ENCODE measurements around the gene DIP2C. TPM values are rescaled to one million over a fixed set of nuclear protein-coding genes. Genes with fewer than 3 reads are reported as not detected.

The DIP2C gene
- total RNA-seq, 1 experiment from 2014 or later, result 11.0 TPM

DNA sequence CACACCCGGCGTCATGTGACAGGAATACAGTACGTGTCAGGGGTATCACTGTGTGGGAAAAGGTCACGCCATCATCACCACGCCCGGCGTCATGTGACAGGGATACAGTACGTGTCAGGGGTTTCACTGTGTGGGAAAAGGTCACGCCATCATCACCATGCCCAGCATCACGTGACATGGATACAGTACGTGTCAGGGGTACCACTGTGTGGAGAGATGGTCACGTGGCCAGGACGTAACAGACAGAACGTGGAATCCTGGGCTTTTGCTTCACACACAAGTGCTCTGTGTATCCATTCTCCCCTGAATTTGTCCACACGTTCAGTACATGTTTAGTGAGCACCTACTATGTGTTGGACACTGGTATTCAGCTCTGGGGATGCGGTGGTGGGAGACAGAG, 34.5 kb upstream of the DIP2C start:
- Mint-ChIP-seq H3K36me3 (no peaks in the 10 kb centered on the region), H3K27ac (no peak overlapping the region), H3K9me3 (peaks cover 5% of the 10 kb centered on the region; the same call in 1 of the 2 replicates), H3K27me3 (ENCODE audit: low read depth) (no peaks in the 10 kb centered on the region), H3K4me3 (no peak overlapping the region), H3K4me1 (peaks cover 2% of the 10 kb centered on the region; the same call in 1 of the 2 replicates)
- ChIA-PET POLR2A (no interaction called here), CTCF (no interaction called here)
- TF ChIP-seq TCF7 (CRISPR knock-in tag; IDR thresholded peaks at IDR 0.05; ENCODE audit: low read depth) (no peak), ZNF423 (CRISPR knock-in tag; IDR thresholded peaks at IDR 0.05) (no peak), ZNF121 (CRISPR knock-in tag; IDR thresholded peaks at IDR 0.05) (no peak), SMAD4 (CRISPR knock-in tag; IDR thresholded peaks at IDR 0.05) (no peak), JAZF1 (CRISPR knock-in tag; IDR thresholded peaks at IDR 0.05) (no peak), GRHL2 (CRISPR knock-in tag; IDR thresholded peaks at IDR 0.05; ENCODE audit: insufficient replicate concordance, severe bottlenecking) (no peak), ZNF263 (CRISPR knock-in tag; IDR thresholded peaks at IDR 0.05; ENCODE audit: low read depth) (no peak), SP1 (CRISPR knock-in tag; conservative IDR thresholded peaks at IDR 0.05) (no peak), MXD4 (CRISPR knock-in tag; IDR thresholded peaks at IDR 0.05; ENCODE audit: borderline replicate concordance) (no peak), NR3C1 (CRISPR knock-in tag; conservative IDR thresholded peaks at IDR 0.05; ENCODE audit: low read depth) (no peak)
- TF ChIP-seq, protein P1, sequence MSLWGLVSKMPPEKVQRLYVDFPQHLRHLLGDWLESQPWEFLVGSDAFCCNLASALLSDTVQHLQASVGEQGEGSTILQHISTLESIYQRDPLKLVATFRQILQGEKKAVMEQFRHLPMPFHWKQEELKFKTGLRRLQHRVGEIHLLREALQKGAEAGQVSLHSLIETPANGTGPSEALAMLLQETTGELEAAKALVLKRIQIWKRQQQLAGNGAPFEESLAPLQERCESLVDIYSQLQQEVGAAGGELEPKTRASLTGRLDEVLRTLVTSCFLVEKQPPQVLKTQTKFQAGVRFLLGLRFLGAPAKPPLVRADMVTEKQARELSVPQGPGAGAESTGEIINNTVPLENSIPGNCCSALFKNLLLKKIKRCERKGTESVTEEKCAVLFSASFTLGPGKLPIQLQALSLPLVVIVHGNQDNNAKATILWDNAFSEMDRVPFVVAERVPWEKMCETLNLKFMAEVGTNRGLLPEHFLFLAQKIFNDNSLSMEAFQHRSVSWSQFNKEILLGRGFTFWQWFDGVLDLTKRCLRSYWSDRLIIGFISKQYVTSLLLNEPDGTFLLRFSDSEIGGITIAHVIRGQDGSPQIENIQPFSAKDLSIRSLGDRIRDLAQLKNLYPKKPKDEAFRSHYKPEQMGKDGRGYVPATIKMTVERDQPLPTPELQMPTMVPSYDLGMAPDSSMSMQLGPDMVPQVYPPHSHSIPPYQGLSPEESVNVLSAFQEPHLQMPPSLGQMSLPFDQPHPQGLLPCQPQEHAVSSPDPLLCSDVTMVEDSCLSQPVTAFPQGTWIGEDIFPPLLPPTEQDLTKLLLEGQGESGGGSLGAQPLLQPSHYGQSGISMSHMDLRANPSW (CRISPR knock-in tag; conservative IDR thresholded peaks at IDR 0.05; ENCODE audit: low read depth), result no peak
- TF ChIP-seq, protein P2, sequence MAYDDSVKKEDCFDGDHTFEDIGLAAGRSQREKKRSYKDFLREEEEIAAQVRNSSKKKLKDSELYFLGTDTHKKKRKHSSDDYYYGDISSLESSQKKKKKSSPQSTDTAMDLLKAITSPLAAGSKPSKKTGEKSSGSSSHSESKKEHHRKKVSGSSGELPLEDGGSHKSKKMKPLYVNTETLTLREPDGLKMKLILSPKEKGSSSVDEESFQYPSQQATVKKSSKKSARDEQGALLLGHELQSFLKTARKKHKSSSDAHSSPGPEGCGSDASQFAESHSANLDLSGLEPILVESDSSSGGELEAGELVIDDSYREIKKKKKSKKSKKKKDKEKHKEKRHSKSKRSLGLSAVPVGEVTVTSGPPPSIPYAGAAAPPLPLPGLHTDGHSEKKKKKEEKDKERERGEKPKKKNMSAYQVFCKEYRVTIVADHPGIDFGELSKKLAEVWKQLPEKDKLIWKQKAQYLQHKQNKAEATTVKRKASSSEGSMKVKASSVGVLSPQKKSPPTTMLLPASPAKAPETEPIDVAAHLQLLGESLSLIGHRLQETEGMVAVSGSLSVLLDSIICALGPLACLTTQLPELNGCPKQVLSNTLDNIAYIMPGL (CRISPR knock-in tag; IDR thresholded peaks at IDR 0.05), result no peak
- TF ChIP-seq, protein P3, sequence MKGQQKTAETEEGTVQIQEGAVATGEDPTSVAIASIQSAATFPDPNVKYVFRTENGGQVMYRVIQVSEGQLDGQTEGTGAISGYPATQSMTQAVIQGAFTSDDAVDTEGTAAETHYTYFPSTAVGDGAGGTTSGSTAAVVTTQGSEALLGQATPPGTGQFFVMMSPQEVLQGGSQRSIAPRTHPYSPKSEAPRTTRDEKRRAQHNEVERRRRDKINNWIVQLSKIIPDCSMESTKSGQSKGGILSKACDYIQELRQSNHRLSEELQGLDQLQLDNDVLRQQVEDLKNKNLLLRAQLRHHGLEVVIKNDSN (CRISPR knock-in tag; IDR thresholded peaks at IDR 0.05), result no peak
- TF ChIP-seq, protein P4, sequence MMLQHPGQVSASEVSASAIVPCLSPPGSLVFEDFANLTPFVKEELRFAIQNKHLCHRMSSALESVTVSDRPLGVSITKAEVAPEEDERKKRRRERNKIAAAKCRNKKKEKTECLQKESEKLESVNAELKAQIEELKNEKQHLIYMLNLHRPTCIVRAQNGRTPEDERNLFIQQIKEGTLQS (CRISPR knock-in tag; conservative IDR thresholded peaks at IDR 0.05), result no peak
- TF ChIP-seq, protein P5, sequence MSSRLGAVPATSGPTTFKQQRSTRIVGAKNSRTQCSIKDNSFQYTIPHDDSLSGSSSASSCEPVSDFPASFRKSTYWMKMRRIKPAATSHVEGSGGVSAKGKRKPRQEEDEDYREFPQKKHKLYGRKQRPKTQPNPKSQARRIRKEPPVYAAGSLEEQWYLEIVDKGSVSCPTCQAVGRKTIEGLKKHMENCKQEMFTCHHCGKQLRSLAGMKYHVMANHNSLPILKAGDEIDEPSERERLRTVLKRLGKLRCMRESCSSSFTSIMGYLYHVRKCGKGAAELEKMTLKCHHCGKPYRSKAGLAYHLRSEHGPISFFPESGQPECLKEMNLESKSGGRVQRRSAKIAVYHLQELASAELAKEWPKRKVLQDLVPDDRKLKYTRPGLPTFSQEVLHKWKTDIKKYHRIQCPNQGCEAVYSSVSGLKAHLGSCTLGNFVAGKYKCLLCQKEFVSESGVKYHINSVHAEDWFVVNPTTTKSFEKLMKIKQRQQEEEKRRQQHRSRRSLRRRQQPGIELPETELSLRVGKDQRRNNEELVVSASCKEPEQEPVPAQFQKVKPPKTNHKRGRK (CRISPR knock-in tag; IDR thresholded peaks at IDR 0.05; ENCODE audit: borderline replicate concordance), result no peak
- no peak for ATAC-seq
- no peak for DNase-seq (ENCODE audit: low spot score)

DNA sequence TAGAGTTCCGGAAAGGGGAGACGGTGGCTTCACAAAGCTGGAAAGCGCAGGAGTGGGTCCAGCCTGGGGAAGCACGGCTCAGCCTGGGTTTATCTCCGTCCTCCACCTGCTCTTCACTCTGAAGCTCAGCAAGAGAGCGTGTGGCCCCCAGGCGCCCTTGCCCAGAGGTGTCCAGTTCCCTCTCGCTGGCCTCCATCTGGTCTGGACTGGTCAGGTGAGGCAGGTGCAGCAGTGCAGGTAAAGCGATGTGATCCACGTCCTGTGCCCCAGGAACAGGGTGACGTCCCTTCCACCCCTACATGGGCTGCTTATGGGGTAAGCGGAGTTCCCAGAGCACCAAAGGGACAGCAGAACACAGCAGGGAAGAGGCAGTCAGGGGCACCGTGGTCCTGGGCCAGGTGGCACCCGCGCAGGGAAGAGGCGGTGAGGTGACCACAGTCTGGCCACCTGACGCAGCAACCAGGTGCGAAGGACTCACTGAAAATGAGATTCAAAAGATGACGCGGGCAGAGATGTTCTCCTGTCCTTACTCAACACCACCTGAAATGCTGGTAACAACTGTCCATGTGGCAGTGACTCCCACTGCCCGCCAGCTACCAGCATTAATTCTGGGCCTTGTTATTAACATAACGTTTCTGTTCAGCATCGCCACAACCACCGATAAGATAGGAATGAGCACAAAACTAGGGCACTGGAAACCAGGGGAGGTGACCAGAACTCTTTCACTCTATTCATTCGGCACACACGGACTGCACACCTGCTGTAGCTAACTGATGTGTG, 33.0 kb upstream of the DIP2C start:
- H3K27me3 Mint-ChIP-seq (ENCODE audit: low read depth), result no peaks in the 10 kb centered on the region
- peaks cover 5% of the 10 kb centered on the region; the same call in 1 of the 2 replicates for H3K9me3 Mint-ChIP-seq
- DNase-seq (ENCODE audit: low spot score) (no peak), ATAC-seq (no peak)
- H3K4me1 Mint-ChIP-seq, result peaks cover 2% of the 10 kb centered on the region; the same call in 1 of the 2 replicates
- H3K27ac Mint-ChIP-seq, result no peak overlapping the region
- ChIA-PET POLR2A (no interaction called here), CTCF (interaction anchor here (0.5 kb wide), 1 partner anchor 88 kb away, joined by 3 read pairs; no protein-coding TSS in a partner anchor)
- H3K36me3 Mint-ChIP-seq, result no peaks in the 10 kb centered on the region
- no peak overlapping the region for H3K4me3 Mint-ChIP-seq
- no peak for TF ChIP-seq EMX1 (CRISPR knock-in tag; IDR thresholded peaks at IDR 0.05)
- TF ChIP-seq, protein P6, sequence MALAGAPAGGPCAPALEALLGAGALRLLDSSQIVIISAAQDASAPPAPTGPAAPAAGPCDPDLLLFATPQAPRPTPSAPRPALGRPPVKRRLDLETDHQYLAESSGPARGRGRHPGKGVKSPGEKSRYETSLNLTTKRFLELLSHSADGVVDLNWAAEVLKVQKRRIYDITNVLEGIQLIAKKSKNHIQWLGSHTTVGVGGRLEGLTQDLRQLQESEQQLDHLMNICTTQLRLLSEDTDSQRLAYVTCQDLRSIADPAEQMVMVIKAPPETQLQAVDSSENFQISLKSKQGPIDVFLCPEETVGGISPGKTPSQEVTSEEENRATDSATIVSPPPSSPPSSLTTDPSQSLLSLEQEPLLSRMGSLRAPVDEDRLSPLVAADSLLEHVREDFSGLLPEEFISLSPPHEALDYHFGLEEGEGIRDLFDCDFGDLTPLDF (CRISPR knock-in tag; IDR thresholded peaks at IDR 0.05), result no peak
- TF ChIP-seq, protein P7, sequence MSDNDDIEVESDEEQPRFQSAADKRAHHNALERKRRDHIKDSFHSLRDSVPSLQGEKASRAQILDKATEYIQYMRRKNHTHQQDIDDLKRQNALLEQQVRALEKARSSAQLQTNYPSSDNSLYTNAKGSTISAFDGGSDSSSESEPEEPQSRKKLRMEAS (CRISPR knock-in tag; IDR thresholded peaks at IDR 0.05), result no peak
- no peak for TF ChIP-seq JAZF1 (CRISPR knock-in tag; IDR thresholded peaks at IDR 0.05)
- no peak for TF ChIP-seq ZNF416 (CRISPR knock-in tag; IDR thresholded peaks at IDR 0.05)
- TF ChIP-seq JUN (CRISPR knock-in tag; IDR thresholded peaks at IDR 0.05), result no peak
- TF ChIP-seq TEAD1 (CRISPR knock-in tag; IDR thresholded peaks at IDR 0.05), result no peak
- TF ChIP-seq TEAD4 (CRISPR knock-in tag; IDR thresholded peaks at IDR 0.05), result no peak
- no peak for TF ChIP-seq SMAD3 (CRISPR knock-in tag; IDR thresholded peaks at IDR 0.05; ENCODE audit: borderline replicate concordance)
- TF ChIP-seq, protein P4 (CRISPR knock-in tag; conservative IDR thresholded peaks at IDR 0.05), result no peak

Measured in WTC11 (cell line).